Measurements from ENCODE around the gene ZNF92.
"Not testable (repeated sequence)": the region's sequence is repeated elsewhere in the genome, so short reads cannot be mapped to it uniquely, and the experiment has no call there.

DNA sequence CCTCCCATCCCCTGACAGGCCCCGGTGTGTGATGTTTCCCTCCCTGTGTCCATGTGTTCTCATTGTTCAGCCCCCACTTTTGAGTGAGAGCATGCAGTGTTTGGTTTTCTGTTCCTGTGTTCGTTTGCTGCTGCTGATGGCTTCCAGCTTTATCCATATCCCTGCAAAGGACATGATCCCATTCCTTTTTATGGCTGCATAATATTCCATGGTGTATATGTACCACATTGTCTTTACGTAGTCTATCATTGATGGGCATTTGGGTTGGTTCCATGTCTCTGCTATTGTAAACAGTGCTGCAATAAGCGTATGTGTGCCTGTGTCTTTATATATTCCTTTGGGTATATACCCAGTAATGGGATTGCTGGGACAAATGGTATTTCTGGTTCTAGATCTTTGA is 29.1 kb upstream of the ZNF92 start:
- TF ChIP-seq, protein P1, sequence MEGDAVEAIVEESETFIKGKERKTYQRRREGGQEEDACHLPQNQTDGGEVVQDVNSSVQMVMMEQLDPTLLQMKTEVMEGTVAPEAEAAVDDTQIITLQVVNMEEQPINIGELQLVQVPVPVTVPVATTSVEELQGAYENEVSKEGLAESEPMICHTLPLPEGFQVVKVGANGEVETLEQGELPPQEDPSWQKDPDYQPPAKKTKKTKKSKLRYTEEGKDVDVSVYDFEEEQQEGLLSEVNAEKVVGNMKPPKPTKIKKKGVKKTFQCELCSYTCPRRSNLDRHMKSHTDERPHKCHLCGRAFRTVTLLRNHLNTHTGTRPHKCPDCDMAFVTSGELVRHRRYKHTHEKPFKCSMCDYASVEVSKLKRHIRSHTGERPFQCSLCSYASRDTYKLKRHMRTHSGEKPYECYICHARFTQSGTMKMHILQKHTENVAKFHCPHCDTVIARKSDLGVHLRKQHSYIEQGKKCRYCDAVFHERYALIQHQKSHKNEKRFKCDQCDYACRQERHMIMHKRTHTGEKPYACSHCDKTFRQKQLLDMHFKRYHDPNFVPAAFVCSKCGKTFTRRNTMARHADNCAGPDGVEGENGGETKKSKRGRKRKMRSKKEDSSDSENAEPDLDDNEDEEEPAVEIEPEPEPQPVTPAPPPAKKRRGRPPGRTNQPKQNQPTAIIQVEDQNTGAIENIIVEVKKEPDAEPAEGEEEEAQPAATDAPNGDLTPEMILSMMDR (conservative IDR thresholded peaks at IDR 0.05) = not testable (repeated sequence)
- not testable (repeated sequence) for TF ChIP-seq ZFX (IDR thresholded peaks at IDR 0.05)
